ENCODE measurements around the gene OR2B6. TPM values are rescaled to one million over a fixed set of nuclear protein-coding genes. Genes with fewer than 3 reads are reported as not detected.

The OR2B6 gene
- total RNA-seq, 1 experiment from 2014 or later: not detected

- DNase-seq (ENCODE audit: low read depth): no peak
These were observed 43.5 kb downstream of the OR2B6 start for GRCh38 chr6:28000351-28001045.

- DNase-seq (ENCODE audit: low read depth): no peak
These were observed 44.3 kb downstream of the OR2B6 start for GRCh38 chr6:28001351-28001750.

GRCh38 chr6:28001751-28002150 is 44.7 kb downstream of the OR2B6 start:
- DNase-seq (ENCODE audit: low read depth): peak; percentile 5

GRCh38 chr6:28002161-28002560 is 45.1 kb downstream of the OR2B6 start:
- DNase-seq (ENCODE audit: low read depth): no peak

GRCh38 chr6:28003059-28003458 is 46.0 kb downstream of the OR2B6 start:
- DNase-seq (ENCODE audit: low read depth): no peak

- no peak for DNase-seq (ENCODE audit: low read depth)
These were observed 46.6 kb downstream of the OR2B6 start for GRCh38 chr6:28003661-28004060.

- DNase-seq (ENCODE audit: low read depth): no peak
These were observed 47.5 kb downstream of the OR2B6 start for GRCh38 chr6:28004350-28005151.

GRCh38 chr6:28005152-28005890 is 48.3 kb downstream of the OR2B6 start:
- no peak for DNase-seq (ENCODE audit: low read depth)

- DNase-seq (ENCODE audit: low read depth): no peak
These were observed 48.9 kb downstream of the OR2B6 start for GRCh38 chr6:28005975-28006374.

Other genes with a start within 250 kb of the OR2B6 start
- gene OR2B2, start 44.8 kb upstream of the OR2B6 start, total RNA-seq (2014; rRNA removed): not detected in 2 replicates
- 0.40 and 0.45 TPM in 2 replicates for gene ZNF165, start 123.3 kb downstream of the OR2B6 start, total RNA-seq (2014; rRNA removed)
- 1.0 and 2.2 TPM in 2 replicates for gene ZSCAN16, start 167.4 kb downstream of the OR2B6 start, total RNA-seq (2014; rRNA removed)
- gene ZKSCAN8, start 184.6 kb downstream of the OR2B6 start, total RNA-seq (2014; rRNA removed): 12.6 and 15.0 TPM in 2 replicates

Measured in LHCN-M2 (cell line).